NCI-H2029 (cell line): ENCODE data around the gene IGFBP1.
"Not testable (repeated sequence)": the region's sequence is repeated elsewhere in the genome, so short reads cannot be mapped to it uniquely, and the experiment has no call there.

Source experiments
- DNase-seq: peaks from one replicate; lab custom pipeline; 2025; lab: John Stamatoyannopoulos, UW

IGFBP1 gene

DNA sequence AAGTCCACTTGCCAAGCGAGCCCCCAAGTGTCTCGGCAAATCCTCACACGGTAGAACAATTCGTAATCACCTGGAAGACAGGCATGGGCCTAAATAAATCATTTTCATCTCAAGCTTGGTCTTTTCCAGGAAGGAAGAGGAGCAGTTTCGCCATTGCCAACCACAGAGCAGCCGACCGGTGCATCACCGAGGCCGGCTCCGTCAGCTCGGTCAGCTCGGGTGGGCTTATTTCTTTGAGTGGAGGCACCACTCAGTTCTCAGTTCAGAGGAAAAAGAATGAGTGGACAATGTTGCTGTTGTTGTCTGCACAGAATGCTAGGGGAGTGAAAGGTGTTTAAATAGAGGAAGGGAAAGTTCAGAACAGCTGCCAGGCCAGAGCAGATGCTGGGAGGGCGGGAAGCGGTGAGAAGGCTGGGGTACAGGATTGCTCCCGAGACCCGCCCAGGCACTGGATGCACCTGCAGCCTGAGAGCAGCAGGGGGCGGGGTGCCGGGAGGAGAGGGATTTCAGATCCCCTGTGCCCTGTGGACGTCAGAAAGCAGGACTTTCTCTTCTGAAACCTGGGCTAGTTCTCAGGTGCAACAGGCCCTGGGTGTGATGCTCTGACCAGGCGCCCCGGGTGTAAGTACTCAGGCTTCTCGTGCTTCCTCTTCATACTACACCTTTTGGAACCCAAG lies 50.5 kb downstream of the IGFBP1 start:
- no peak for DNase-seq

DNA sequence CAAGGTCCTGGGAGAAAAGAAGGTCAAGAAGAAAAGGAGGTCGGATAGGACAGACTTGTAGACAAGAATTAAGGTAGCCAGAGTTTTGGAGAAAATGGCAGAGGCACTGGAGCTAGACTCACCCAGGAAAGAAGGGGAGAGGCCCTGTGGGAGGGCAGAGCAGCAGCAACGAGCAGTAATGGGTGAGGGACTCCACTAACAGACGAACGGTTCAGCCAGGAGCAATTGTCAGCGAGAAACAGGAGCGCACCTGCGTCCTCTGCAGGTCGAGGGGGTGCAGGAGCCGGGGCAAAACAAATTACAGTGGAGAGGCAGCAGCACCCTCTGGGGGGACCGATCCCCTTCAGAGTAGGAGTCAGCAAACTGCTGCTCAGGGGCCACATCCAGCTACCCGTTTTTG lies 51.3 kb downstream of the IGFBP1 start:
- DNase-seq: no peak

DNA sequence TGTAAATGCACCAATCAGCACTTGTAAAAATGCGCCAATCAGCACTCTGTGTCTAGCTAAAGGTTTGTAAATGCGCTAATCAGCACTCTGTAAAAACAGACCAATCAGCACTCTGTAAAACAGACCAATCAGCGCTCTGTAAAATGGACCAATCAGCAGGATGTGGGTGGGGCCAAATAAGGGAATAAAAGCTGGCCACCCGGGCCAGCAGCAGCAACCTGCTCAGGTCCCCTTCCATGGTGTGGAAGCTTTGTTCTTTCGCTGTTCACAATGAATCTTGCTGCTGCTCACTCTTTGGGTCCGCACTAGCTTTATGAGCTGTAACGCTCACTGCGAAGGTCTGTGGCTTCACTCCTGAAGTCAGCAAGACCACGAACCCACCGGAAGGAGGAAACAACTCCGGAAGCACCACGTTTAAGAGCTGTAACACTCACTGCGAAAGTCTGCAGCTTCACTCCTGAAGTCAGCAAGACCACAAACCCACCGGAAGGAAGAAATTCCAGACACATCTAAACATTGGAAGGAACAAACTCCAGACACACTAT lies 52.0 kb downstream of the IGFBP1 start:
- not testable (repeated sequence) for DNase-seq

DNA sequence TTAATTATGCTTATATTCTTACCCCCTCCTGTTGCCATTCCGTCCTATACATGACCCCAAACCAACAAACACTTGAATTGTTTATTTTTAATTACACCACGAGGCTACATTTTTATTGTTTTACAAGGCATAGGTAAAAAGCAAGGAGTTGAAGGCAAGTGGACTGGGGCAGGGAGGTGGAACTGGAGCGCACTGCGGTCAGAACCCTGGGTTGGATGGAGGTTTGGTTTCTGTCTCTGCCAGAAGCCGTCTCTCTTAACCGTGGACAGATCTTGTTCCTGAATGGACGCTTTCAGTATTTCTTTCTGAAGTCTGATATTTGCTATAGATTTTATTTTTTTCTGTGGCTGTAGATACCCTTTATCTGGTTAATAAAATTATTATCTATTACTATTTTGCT lies 52.7 kb downstream of the IGFBP1 start:
- no peak for DNase-seq
